Right ventricle myocardium inferior (tissue), 1 donor: Measurements from ENCODE around the gene TNNC1. TPM values are rescaled to one million over a fixed set of nuclear protein-coding genes. Genes with fewer than 3 reads are reported as not detected.
A peak's percentile ranks its signal among the peaks of the same experiment; 100 is the strongest.

Experiments
- ATAC-seq: fragments of 200-7000 bp; cut with Tn5 transposase; one replicate; pipeline ENCODE4 v1.9.1; 2020; ENCODE audit warnings: mild to moderate bottlenecking, moderate library complexity
- DNase-seq: peaks from one replicate; pipeline ENCODE4 v3.0.0; 2021; ENCODE audit errors: missing footprints
- intact Hi-C: fragments of 100-400 bp; cut with DNase I; formaldehyde crosslinking; loops from one replicate; pipeline ENCODE4 v1.11.0; 2022
- long read RNA-seq: library from polyadenylated mRNA; unstranded; transcript quantifications from one replicate; pipeline ENCODE4 v2.0.0, GENCODE V29; 2021
- total RNA-seq: library from RNA; stranded (reverse); fragmentation: NEBNext Ultra II Directional; extraction: Animal tissue kit (Norgen Biotek cat#: 25700); gene quantifications from one replicate; pipeline ENCODE4 v1.2.1, GENCODE V29; 2021
- donor health status: DM: no; HTN: yes; CAD: no; lungs with severe emphysema.

TNNC1 gene
- 9,051 TPM for total RNA-seq
- long read RNA-seq, transcript TNNC1-201 (6 exons, 714 nt): major isoform, 3,409 of 3,761 reads
- long read RNA-seq, partial matches to known transcripts: 312 of 3,761 reads
- long read RNA-seq, other reads (novel, unspliced or antisense): 38 of 3,761 reads

DNA sequence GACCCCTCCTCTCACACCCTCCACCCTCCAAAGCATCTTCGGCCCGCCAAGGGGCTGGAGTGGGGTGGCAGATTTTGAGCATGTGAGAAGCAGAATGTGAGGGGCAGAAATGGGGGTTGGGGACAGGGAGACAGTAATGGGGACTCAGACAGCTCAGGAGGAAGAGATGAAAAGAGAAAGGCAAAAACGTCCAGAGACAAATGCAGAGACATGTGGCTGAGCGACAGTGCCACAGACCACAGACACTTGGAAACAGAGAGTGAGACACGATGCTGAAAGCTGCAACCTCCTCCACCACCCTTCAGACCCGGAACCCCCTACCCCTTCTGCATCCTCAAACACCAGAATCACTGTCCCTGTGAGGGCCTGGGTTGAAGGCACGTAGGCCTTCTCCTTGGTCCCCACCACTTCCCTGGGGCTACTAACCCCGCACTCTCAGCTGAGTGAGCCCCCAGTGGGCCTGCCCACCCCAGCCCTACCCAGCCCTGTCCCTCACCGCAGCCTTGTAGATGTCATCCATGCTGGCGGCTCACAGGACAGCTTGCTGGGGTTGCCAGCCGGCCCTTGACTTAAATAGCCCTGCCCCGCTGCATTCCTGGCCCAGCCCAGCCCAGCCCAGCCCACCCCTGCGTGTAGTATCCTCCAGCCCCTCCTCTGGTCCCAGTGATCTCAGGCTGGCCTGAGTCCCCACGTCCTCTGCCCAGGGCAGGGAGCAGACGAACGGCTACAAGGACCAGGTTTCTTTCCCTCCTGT is at the start of gene TNNC1:
Gene TNNC1 (minus strand): TSS at position 546 of the 754 bp plus-strand sequence. CDS start 26 bp downstream, at position 520.
- ATAC-seq (peak; percentile 51), DNase-seq (peak; percentile 77)
- intact Hi-C loops: no loop called here

DNA sequence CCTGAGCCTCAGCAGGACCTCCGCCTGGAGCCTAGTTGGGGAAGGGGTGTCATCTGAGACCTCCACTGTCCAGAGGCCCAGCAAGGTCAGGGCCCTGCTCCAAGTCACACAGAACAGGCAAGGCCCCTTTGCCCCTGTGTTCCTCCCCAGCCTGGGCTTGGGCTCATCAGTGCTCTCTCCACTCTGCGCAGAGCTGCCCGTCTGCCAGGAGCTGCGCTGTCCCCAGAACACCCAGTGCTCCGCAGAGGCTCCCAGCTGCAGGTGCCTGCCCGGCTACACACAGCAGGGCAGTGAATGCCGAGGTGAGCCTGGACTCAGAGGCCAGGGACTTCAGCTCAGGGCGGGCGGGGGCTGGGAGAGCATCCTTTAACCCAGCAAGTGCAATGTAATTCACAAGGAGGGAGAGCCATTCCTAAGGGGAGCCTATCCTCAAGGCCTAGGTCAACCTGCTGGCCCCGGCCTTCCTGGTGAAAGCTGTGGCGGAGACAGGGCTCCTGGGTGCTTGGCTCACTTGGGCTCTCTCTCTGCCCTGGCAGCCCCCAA is 49.0 kb upstream of the TNNC1 start:
- ATAC-seq (no peak), DNase-seq (no peak)
- intact Hi-C loops: no loop called here

- intact Hi-C loops: no loop called here
- ATAC-seq (no peak), DNase-seq (no peak)
These were observed 48.2 kb upstream of the TNNC1 start for GRCh38 chr3:52502001-52502400.

DNA sequence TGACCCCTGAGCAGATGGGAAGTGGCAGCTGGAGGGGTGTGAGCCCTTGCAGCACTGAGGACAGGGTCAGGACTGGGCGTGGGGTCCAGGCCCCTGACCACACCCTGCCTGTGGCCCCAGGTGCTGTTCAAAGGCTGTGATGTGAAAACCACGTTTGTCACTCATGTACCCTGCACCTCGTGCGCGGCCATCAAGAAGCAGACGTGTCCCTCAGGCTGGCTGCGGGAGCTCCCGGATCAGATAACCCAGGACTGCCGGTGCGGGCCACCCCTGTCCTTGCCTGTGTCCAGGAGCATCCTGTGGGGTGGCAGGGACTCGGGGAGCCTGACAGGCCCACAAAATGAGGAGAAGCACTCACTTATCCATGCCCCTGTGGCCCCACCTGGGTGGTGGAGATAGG is 47.2 kb upstream of the TNNC1 start:
- intact Hi-C loops: no loop called here
- DNase-seq (no peak), ATAC-seq (no peak)

DNA sequence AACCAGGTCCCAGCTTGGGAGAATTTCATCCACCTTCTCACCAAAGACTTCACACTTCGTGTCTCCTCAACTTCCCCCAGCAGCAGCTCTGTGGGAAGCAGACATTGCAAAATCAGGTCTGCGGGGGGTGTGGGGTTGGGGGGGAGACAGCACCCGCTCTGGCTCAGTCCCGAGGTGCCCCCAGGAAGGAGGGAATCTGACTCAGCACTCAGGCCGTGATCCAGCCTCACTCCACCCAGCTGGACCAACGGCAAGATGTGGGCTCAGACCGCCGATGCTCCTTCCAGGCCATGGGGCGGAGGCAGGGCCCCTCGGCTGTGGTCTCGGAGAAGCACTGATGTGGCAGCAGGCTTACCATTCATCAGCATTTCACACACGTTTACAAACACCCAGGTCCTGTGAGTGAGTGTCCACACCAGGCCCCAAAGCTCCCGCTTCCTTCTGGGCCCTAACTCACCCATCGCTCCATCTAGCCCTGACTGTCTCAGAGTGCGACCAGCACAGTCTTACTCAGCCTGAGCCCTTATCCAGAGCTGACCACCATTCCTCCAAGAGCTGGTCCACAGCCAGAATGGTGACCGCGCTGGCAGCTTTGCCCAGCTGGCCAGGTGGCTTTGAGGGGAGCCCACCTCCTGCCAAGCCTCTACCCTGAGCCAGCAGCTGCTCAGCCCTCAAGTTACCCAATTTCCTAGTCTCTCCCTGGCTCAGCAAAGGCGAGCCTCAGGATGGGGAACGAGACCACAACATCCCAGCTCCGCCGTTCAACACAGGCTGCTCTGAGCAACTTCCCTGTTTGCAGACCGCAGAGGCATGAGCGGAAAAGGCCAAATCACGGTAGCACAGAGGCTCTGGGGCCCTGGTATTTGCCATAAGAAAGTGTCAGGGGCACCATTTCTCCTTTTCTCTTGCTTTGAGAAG is 44.6 kb upstream of the TNNC1 start:
- ATAC-seq: peak; percentile 52
- intact Hi-C loops: no loop called here
- peak; percentile 83 for DNase-seq

GRCh38 chr3:52495777-52496602 is 42.1 kb upstream of the TNNC1 start:
- DNase-seq: peak; percentile 64
- intact Hi-C loops: no loop called here
- ATAC-seq: no peak

- DNase-seq (peak; percentile 80), ATAC-seq (peak; percentile 58)
- intact Hi-C loops: loop anchor here (5.0 kb wide), 1 partner anchor 32 kb away; no protein-coding TSS in a partner anchor
These were observed 41.1 kb upstream of the TNNC1 start, which contains the start of gene STAB1 for GRCh38 chr3:52494886-52495495. Gene STAB1, plus strand, starts transcription at chr3:52495338. Its CDS starts 76 bp downstream, at chr3:52495414.

GRCh38 chr3:52494445-52494844 is 40.6 kb upstream of the TNNC1 start:
- intact Hi-C loops: loop anchor here (5.0 kb wide), 1 partner anchor 33 kb away; no protein-coding TSS in a partner anchor
- DNase-seq (peak; percentile 63), ATAC-seq (no peak)

DNA sequence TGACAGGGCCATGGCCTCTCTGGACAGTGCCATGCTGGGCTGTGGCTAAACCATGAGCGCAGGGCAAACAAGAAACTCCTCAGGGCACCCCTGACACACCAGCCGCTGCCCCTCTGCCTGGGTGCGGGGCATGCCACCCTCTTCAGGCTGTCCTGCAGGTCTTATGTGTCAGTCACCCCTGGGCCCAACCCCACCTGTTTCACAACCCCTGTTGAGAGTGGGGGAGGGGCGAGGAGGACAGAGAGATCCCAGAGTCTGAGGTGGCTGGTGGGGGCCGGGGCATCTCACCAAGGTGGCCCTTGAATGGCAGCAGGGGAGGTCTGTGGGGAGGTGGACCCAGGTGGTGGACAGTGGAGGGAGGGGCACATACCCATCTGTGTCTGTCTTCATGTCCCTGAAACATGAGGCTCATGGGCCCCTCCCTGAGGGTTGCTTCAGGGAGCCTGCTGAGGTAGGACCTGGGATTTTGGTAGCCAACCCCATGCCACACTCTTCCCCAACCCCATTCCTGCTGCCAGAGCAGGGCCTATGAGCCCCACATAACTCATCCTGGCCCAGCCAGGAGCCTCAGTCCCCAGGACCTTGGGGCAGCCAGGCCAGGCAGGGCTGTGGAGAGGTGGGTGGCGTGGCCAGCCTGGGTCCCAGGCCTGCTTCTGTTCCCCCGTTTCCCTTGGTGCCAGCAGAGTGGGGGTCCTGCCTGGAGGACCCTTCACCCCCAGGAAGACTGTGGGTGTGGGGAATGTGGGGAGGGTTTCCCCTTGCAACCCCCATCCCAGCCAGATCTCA is 39.6 kb upstream of the TNNC1 start:
- ATAC-seq (no peak), DNase-seq (peak; percentile 68)
- intact Hi-C loops: loop anchor here (5.0 kb wide), 1 partner anchor 34 kb away; no protein-coding TSS in a partner anchor

DNA sequence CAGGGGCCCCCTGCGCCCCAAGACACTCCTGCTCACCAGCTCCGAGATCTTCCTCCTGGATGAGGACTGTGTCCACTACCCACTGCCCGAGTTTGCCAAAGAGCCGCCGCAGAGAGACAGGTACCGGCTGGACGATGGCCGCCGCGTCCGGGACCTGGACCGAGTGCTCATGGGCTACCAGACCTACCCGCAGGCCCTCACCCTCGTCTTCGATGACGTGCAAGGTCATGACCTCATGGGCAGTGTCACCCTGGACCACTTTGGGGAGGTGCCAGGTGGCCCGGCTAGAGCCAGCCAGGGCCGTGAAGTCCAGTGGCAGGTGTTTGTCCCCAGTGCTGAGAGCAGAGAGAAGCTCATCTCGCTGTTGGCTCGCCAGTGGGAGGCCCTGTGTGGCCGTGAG is 38.2 kb upstream of the TNNC1 start:
- DNase-seq (no peak), ATAC-seq (no peak)
- intact Hi-C loops: loop anchor here (5.0 kb wide), 1 partner anchor 35 kb away; no protein-coding TSS in a partner anchor

- ATAC-seq (peak; percentile 36), DNase-seq (peak; percentile 81)
- intact Hi-C loops: loop anchor here (5.0 kb wide), 1 partner anchor 36 kb away; no protein-coding TSS in a partner anchor
These were observed 37.2 kb upstream of the TNNC1 start for GRCh38 chr3:52490939-52491526.

GRCh38 chr3:52490035-52490938 is 36.4 kb upstream of the TNNC1 start:
- intact Hi-C loops: loop anchor here (5.0 kb wide), 1 partner anchor 37 kb away; no protein-coding TSS in a partner anchor
- DNase-seq: peak; percentile 68

GRCh38 chr3:52489453-52489852 is 35.6 kb upstream of the TNNC1 start:
- intact Hi-C loops: no loop called here
- ATAC-seq: no peak
- peak; percentile 68 for DNase-seq

More at GRCh38 chr3:52490035-52490938, 36.4 kb upstream of the TNNC1 start:
- no peak for ATAC-seq

- ATAC-seq (no peak), DNase-seq (peak; percentile 45)
- intact Hi-C loops: no loop called here
These were observed 34.9 kb upstream of the TNNC1 start for GRCh38 chr3:52488746-52489145.
